ENCODE measurements around the gene AUTS2.

Gene AUTS2

DNA sequence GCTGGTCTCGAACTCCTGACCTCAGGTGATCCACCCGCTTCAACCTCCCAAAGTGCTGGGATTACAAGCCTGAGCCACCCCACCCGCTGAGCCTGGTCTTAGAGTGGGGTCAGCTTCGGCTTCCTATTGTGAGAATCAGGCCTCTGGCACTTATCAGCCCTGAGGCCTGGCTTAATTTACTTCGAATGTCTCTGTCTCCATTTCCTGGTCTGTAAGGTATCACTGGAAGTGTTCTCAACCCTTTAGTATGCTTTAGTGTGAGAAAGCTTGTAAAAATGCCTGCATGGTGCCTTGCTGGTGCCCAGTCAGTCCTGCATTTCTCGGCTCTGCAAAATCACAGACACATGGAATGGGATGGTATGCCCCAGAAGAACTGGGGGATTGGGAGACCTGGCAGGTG is 862.3 kb downstream of the AUTS2 start:
- no peak for DNase-seq (ENCODE audit: low read depth in 2 of 2)

- no peak for DNase-seq (ENCODE audit: low read depth in 2 of 2)
Observed at GRCh38 chr7:70463352-70463938, 865.2 kb downstream of the AUTS2 start.

- no peak for DNase-seq (ENCODE audit: low read depth in 2 of 2)
Observed at GRCh38 chr7:70466725-70467364, 868.6 kb downstream of the AUTS2 start.

GRCh38 chr7:70470746-70471145 is 872.5 kb downstream of the AUTS2 start:
- no peak for DNase-seq (ENCODE audit: low read depth in 2 of 2)

DNA sequence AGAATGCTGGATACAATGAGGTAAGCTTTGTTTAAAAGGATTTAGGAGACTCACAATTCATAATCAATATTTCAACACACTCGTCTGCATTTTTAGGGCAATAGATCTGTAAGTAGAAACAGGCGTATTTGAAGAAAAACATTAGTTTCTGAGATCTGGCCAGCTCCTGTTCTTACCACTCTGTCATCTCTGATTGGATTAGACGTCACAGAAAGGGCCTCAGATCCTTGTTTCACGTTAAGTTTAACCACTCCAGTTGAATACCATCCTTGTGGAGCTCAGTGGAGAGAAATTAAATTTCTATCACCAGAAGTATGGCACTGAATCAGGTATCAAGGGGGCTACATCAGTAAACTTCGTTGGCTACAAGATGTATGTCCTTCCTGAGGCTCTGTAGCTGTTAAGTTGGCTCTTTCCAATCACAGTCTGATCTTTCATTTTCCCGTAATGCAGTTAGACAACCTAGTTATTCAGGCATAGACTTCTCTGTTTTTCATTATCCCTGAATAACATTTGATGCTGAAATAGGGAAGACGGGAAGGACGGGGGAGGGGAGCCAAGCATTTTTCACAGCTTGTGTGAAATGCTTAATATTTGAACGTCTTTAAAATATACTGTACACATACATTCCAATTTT is 874.4 kb downstream of the AUTS2 start:
- DNase-seq (ENCODE audit: low read depth in 2 of 2): no peak

DNA sequence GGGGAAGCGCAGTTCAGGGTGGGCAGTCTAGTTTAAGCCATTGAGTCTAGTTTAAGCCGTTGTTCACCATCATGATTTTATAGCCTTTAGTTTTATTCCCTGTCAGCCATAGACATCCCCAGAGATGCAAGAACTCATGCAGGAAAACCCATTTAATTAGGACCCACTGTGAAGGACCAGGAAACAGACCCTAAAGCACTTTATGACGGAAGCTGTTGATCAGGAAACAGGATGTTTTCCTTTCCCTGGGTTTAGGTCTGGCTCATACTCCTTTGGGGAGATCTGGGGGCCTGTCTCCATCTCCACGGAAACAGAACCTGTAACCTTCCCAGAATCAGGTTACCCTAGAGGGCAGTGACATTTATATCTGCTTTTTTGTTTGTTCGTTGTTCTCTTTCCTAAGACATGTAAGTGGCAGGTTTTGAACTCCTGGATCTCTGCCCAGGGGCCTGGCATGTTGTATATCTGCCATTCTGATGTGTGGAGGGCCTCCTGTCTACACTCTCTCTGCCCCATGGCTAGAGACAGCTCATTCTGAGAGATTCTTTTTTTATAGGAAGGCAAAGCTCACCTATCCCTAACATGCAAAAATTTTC is 876.5 kb downstream of the AUTS2 start:
- DNase-seq (ENCODE audit: low read depth in 2 of 2): no peak

GRCh38 chr7:70477036-70478010 is 879.0 kb downstream of the AUTS2 start:
- DNase-seq (ENCODE audit: low read depth in 2 of 2): no peak

DNA sequence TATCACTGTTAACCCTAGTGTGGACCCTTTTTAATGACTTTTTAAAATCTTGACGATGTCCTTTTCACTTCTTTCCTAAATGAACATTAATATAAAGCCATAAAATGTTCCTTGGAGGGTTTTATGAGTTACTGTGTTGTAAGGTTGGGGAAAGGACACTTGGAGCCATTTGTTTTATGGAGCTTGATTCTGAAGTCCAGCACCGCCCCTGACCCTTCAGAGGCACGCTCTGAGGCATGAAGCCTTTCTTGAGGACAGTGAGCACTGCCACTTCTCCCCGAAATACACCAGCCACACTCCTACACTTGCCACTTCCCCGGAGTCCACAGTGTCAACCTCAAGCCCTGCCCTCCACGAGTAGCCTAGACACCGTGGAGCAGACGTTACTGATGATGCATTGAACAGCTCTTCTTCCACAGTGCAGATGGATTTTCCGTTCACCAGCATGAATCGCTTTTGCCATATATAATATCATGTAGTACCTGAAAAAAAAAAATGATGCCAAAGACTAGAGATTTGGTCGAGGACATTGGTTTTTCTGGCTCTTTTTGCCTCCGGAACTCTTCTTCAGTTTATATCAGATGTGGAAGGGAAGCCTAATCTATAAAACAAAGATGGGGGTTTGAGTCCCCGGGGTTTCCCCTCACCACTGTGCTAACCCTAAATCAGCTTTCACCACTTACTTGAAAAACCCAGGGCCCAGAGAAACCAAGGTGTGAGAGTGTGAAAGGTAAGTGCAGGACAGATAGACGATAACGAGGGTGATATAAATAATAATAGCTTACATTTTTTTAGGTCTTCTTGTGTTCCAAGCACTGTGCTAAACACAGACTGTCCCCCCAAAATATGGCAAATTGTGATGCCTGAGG is 881.1 kb downstream of the AUTS2 start:
- DNase-seq (ENCODE audit: low read depth in 2 of 2): no peak

DNA sequence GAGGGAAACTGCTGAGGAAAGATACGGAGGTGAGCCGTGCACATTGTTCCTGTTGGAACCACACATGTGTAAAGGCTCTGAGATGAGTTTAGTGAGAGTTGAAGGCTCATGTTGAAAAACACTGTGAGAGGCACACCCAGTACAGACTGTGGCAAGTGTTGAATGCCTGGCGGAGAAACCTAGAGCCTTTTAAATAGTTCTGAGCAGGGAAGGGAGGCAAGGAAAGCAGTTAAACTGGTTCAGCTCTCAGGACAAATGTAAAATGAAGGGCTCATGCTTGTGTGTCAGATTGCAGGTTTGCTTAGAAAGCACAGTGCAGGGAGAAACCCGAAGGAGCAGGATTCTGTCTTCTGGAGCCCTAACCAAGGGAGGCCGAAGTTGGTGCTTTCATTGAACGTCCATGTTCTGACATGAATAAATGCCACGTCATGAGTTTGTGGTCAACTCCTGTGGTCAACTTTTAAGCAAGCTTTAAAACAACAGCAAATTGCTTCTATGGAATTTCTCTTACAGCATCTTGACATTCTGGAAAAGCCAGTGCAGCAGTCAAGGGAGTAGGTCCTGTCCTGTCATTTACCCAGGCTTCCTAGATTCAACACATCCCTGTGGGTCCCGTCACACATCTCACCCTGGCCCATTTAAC is 882.8 kb downstream of the AUTS2 start:
- no peak for DNase-seq (ENCODE audit: low read depth in 2 of 2)

GRCh38 chr7:70481570-70482123 is 883.4 kb downstream of the AUTS2 start:
- DNase-seq (ENCODE audit: low read depth in 2 of 2): no peak

DNA sequence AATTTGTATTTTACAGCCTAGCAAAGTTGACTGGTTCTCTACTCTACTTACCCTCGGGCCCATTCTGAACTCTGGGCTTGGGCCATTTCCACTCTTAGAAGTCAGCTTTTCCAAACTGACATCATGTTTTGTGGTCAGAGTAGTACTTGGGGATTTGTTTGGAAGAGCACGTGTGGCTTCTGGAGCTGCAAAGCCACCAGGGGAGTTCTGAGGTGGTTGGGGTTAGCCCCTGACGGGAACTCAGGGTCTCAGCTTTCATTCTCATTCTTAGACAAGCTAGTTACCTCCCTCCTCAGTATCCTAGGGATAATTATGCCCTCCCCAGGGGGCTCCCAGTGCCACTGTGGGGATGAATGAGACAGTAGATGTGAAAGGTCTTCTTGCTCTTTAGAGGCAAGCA is 886.0 kb downstream of the AUTS2 start:
- DNase-seq (ENCODE audit: low read depth in 2 of 2): no peak

GRCh38 chr7:70486977-70487376 is 888.7 kb downstream of the AUTS2 start:
- DNase-seq (ENCODE audit: low read depth in 2 of 2): no peak

- DNase-seq (ENCODE audit: low read depth in 2 of 2): no peak
Observed at GRCh38 chr7:70487428-70487827, 889.2 kb downstream of the AUTS2 start.

DNA sequence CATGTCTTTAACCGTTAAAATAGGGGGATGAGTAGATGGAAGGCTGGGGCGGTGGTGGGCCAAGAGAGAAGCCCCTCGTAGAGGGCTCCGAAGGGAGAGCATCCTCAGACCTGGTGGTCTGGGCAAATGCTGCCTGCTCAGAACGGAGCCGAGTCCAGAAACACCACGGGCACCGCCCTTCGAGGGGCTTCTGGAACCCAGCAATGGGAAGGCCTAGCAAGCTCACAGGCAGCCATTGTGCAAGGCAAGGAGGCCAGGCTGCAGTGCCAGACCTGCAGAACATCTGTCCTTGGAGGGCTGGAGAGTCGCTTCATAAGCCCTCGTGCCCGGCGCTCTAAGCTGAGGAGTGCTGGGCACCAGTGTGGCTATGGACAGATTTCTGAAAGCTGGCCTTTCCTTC is 889.6 kb downstream of the AUTS2 start:
- no peak for DNase-seq (ENCODE audit: low read depth in 2 of 2)

DNA sequence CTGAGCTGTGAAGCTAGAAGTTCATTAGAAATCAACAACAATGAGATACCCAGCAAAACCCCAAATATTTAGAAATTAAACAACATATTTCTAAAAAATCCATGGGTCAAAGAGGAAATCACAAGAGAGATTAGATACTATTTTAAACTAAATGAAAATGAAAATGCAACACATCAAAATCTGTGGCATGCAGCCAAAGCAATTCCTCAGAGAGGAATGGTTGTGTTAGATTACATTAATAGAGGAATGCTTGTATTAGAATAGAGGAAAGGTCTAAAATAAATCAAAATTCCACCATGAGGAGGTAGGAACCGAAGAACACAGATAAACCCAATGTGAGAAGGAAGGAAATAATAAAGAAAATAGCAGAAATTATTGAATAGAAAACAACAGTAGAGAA is 891.5 kb downstream of the AUTS2 start:
- no peak for DNase-seq (ENCODE audit: low read depth in 2 of 2)

DNA sequence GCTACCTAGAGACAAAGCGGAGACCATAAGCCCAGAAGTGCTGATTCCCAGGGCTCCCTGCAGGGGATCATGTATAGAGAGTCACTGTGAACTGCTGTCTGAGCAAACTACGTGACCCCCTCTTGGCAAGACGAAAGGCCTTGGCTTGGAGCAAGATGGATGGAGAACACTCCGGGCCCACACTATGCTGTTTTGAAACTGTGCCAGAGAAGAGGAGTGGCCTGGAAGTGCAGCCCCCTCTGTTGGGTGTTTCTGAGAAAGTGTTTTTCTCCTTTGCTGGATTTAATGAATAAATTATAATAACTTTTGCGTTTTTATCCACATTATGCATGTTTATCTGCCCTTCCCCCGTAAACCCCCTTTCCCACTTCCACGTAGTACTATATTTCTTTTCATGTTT is 894.4 kb downstream of the AUTS2 start:
- DNase-seq (ENCODE audit: low read depth in 2 of 2): no peak

DNA sequence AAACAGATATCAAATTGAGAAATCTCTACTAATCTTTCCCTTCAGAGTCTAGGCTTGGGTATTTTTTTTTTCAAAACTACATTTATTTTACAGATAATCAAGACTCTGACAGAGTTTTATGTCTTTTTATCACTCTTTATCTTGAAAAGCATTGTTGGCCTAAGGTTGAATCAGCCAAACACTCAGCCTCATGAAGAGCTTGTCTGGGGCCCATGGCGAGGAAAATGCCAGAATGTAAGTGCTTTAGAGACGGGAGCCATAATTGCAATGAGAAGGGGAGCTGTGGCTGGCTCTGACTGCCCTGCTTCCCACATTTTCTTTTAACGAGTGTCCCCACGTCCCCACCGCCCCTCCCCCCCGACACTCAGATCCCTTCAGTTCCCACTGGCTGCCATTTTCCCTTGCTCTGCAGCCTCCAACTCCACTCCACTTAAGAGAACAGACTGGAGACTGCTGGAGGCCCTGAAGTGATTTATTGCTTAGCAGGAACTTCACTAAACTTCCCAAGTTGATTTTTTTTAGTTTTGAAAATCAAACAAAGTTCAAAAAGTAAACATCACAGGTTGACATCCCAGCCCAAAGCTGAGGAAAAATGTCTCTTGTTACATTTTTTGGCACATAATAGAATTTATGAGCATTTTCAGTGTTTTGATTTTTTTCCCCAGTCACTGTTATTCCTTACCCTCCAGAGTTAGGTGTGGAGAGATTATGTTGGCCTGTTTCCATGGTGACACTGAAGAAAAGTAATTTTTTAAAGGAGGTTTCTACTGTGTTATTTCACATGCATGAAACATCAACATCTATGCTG is 896.2 kb downstream of the AUTS2 start:
- no peak for DNase-seq (ENCODE audit: low read depth in 2 of 2)

GRCh38 chr7:70495033-70495376 is 896.7 kb downstream of the AUTS2 start:
- DNase-seq (ENCODE audit: low read depth in 2 of 2): no peak

DNA sequence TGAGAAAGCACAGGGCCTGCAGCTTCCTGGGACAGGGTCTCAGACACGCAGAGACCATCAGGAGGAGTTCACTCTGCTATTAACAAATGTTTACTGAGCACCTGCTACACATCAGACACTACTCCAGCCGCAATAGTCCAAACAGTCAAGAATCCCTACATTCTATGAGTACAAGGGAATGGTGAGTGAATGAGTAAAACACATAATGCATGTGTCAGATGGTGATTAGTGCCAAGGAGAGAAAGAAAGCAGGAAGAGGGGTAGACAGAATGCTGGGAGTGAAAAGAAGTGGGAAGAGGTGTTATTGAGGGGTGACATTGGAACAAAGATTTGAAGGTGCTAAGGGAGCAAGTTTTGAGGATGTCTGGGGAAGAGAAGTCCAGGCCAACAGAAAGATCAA is 899.5 kb downstream of the AUTS2 start:
- no peak for DNase-seq (ENCODE audit: low read depth in 2 of 2)

All from stimulated activated CD8-positive, alpha-beta memory T cell treated with anti-CD3 and anti-CD28 coated beads, Interleukin-2, amount 100 ng/mL, for 1 hour (primary cell).